ENCODE measurements around the gene TUBA4A. TPM values are rescaled to one million over a fixed set of nuclear protein-coding genes. Genes with fewer than 3 reads are reported as not detected.

Gene TUBA4A
- total RNA-seq, 1 donor from 2014 or later: 122 TPM

- Histone ChIP-seq H3K4me3 (peak overlapping the region; percentile 69 to 82), H3K4me1 (peaks cover 75% of the 10 kb centered on the region), H3K9me3 (no peaks in the 10 kb centered on the region), H3K36me3 (peaks cover 0 to 14% of the 10 kb centered on the region in 2 donors), H3K27me3 (no peaks in the 10 kb centered on the region), H3K27ac (peak overlapping the region; percentile 81)
- TF ChIP-seq, protein P1, sequence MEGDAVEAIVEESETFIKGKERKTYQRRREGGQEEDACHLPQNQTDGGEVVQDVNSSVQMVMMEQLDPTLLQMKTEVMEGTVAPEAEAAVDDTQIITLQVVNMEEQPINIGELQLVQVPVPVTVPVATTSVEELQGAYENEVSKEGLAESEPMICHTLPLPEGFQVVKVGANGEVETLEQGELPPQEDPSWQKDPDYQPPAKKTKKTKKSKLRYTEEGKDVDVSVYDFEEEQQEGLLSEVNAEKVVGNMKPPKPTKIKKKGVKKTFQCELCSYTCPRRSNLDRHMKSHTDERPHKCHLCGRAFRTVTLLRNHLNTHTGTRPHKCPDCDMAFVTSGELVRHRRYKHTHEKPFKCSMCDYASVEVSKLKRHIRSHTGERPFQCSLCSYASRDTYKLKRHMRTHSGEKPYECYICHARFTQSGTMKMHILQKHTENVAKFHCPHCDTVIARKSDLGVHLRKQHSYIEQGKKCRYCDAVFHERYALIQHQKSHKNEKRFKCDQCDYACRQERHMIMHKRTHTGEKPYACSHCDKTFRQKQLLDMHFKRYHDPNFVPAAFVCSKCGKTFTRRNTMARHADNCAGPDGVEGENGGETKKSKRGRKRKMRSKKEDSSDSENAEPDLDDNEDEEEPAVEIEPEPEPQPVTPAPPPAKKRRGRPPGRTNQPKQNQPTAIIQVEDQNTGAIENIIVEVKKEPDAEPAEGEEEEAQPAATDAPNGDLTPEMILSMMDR (IDR thresholded peaks at IDR 0.05): no peak
- TF ChIP-seq POLR2AphosphoS5 (IDR thresholded peaks at IDR 0.05; ENCODE audit: insufficient read depth in 1 of 2, low read depth in 1 of 2): no peak
- TF ChIP-seq POLR2A (IDR thresholded peaks at IDR 0.05): no peak
- intact Hi-C loops (cut with DNase I): no loop called here
- DNase-seq (ENCODE audit: extremely low spot score in 2 of 2): no peak
These were observed 1.6 kb downstream of the TUBA4A start for GRCh38 chr2:219252084-219252483.

DNA sequence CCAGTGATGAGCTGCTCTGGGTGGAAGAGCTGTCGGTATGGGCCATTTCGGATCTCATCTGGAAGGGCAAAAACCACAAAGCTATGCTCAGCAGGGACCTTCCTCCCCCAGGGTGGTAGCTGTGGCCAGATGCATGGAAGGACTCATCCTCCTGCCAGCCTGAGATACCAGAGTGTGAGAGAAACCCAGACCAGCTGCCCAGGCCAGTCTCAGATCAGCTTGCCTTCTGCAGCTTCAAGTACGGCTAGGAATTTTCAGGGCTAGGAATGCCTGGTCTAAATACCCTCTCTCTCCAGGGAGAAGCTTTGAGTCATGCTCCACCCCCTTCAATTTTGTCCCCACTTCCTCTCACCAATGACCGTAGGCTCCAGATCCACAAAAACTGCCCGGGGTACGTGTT lies 2.1 kb downstream of the TUBA4A start:
- H3K36me3 ChIP-seq: peaks cover 0 to 14% of the 10 kb centered on the region in 2 donors
- intact Hi-C loops (cut with DNase I): no loop called here
- DNase-seq (ENCODE audit: extremely low spot score in 2 of 2): no peak
- TF ChIP-seq, protein P1 (IDR thresholded peaks at IDR 0.05): no peak
- TF ChIP-seq POLR2A (IDR thresholded peaks at IDR 0.05) (no peak), POLR2AphosphoS5 (IDR thresholded peaks at IDR 0.05; ENCODE audit: insufficient read depth in 1 of 2, low read depth in 1 of 2) (no peak)
- H3K27ac ChIP-seq: peak overlapping the region; percentile 81
- H3K4me3 ChIP-seq: peak overlapping the region in 1 of 2 donors; percentile 69
- no peaks in the 10 kb centered on the region for H3K9me3 ChIP-seq
- peaks cover 79% of the 10 kb centered on the region for H3K4me1 ChIP-seq
- H3K27me3 ChIP-seq: no peaks in the 10 kb centered on the region

GRCh38 chr2:219250049-219250781 lies 3.5 kb downstream of the TUBA4A start:
- Histone ChIP-seq H3K4me3 (no peak overlapping the region), H3K4me1 (peaks cover 90% of the 10 kb centered on the region), H3K9me3 (no peaks in the 10 kb centered on the region), H3K27ac (peak overlapping the region; percentile 81), H3K36me3 (peaks cover 0 to 14% of the 10 kb centered on the region in 2 donors), H3K27me3 (no peaks in the 10 kb centered on the region)
- TF ChIP-seq, protein P1 (IDR thresholded peaks at IDR 0.05): no peak
- TF ChIP-seq POLR2A (IDR thresholded peaks at IDR 0.05) (no peak), POLR2AphosphoS5 (IDR thresholded peaks at IDR 0.05; ENCODE audit: insufficient read depth in 1 of 2, low read depth in 1 of 2) (no peak)
- no peak for DNase-seq (ENCODE audit: extremely low spot score in 2 of 2)
- intact Hi-C loops (cut with DNase I): no loop called here

DNA sequence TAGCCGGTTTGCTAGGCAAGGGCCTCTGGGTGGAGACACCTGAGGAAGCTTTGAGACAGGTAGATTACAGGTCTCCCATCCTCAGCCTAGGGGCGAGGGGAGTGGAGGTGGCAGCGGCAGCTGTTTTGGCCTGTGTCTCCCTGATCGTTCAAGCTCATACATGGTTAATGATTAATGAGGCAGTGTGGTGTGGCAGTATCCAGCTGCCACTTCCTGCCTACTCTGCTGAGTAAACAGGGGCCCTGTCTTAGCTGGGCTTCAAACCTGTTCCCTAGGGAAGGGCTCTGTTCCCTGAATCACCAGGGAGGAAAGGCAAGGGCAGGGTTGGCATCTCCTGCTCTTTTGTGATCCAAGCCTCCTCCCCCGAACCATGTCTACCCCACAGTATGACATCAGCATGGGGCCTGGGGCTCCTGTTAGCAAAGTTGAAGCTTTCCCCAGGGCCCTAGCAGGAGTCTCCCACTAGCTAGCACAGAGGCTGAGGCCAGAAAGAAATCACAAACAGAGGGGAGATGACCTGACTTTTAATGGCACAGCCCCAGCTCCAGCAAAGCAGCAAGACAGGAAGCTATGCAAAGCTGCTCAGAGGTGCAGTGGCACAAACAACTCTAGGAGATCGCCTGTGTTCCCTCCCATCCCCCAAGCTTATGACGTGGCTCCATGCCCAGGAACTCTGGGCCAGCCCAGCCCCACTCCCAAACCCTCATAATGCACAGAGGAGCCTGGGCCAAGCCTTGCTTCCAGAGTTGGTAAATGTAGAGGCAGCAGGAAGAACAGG lies 4.3 kb downstream of the TUBA4A start:
- TF ChIP-seq, protein P1 (IDR thresholded peaks at IDR 0.05): no peak
- TF ChIP-seq POLR2AphosphoS5 (IDR thresholded peaks at IDR 0.05; ENCODE audit: insufficient read depth in 1 of 2, low read depth in 1 of 2): peak; percentile 51 to 63
- Histone ChIP-seq H3K27me3 (no peaks in the 10 kb centered on the region), H3K27ac (peak overlapping the region; percentile 81), H3K9me3 (no peaks in the 10 kb centered on the region), H3K4me3 (peak overlapping the region in 1 of 2 donors; percentile 11), H3K4me1 (peaks cover 88% of the 10 kb centered on the region), H3K36me3 (peaks cover 0 to 14% of the 10 kb centered on the region in 2 donors)
- intact Hi-C loops (cut with DNase I): no loop called here
- DNase-seq (ENCODE audit: extremely low spot score in 2 of 2): peak in 1 of 2 donors; percentile 93

Data from vagina (tissue), 2 donors.